Fibroblast of pulmonary artery (primary cell): ENCODE data around the gene SOCS1.
"Not testable (repeated sequence)": the region's sequence is repeated elsewhere in the genome, so short reads cannot be mapped to it uniquely, and the experiment has no call there.

Experiments
- DNase-seq: peaks from one replicate; pipeline ENCODE4 v3.0.0-alpha.2; 2010; ENCODE audit warnings: low read depth
- H3K4me3 ChIP-seq: replicated peaks from 2 replicates; pipeline ENCODE4 v1.5.1; 2011; ENCODE audit warnings: low read depth, mild to moderate bottlenecking, control low read depth, low read length, moderate library complexity
- TF ChIP-seq, protein P1 (sequence below): IDR thresholded peaks from 2 replicates; pipeline ENCODE4 v1.5.1; 2011; ENCODE audit warnings: mild to moderate bottlenecking, control low read depth, low read length, inconsistent platforms; ENCODE audit errors: missing control alignments

Gene SOCS1

DNA sequence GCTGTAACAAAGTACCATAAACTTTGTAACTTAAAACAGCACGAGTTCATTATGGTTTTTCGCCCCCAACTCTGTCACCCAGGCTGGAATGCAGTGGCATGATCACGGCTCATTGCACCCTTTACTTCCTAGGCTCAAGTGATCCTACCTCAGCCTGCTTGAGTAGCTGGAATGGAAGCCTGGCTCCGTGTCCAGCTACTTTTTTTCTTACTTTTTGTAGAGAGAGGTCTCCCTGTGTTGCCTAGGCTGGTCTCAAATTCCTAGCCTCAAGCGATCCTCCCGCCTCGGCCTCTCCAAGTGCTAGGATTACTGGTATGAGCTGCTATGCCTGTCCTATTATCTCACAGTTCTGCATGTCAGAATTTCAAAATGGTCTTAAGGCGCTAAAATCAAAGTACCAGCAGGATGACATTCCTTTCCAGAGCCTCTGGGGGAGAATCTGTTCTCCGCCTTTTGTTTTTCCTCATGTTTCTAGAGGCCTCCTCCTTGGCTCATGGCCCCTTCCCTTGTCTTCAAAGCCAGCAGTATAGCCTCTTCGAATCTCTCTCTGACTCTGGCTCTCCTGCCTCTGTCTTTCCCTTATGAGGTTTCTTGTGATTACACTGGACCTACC is 35.2 kb upstream of the SOCS1 start:
- DNase-seq, result no peak
- TF ChIP-seq, protein P1, sequence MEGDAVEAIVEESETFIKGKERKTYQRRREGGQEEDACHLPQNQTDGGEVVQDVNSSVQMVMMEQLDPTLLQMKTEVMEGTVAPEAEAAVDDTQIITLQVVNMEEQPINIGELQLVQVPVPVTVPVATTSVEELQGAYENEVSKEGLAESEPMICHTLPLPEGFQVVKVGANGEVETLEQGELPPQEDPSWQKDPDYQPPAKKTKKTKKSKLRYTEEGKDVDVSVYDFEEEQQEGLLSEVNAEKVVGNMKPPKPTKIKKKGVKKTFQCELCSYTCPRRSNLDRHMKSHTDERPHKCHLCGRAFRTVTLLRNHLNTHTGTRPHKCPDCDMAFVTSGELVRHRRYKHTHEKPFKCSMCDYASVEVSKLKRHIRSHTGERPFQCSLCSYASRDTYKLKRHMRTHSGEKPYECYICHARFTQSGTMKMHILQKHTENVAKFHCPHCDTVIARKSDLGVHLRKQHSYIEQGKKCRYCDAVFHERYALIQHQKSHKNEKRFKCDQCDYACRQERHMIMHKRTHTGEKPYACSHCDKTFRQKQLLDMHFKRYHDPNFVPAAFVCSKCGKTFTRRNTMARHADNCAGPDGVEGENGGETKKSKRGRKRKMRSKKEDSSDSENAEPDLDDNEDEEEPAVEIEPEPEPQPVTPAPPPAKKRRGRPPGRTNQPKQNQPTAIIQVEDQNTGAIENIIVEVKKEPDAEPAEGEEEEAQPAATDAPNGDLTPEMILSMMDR, result no peak
- H3K4me3 ChIP-seq, result no peak overlapping the region

DNA sequence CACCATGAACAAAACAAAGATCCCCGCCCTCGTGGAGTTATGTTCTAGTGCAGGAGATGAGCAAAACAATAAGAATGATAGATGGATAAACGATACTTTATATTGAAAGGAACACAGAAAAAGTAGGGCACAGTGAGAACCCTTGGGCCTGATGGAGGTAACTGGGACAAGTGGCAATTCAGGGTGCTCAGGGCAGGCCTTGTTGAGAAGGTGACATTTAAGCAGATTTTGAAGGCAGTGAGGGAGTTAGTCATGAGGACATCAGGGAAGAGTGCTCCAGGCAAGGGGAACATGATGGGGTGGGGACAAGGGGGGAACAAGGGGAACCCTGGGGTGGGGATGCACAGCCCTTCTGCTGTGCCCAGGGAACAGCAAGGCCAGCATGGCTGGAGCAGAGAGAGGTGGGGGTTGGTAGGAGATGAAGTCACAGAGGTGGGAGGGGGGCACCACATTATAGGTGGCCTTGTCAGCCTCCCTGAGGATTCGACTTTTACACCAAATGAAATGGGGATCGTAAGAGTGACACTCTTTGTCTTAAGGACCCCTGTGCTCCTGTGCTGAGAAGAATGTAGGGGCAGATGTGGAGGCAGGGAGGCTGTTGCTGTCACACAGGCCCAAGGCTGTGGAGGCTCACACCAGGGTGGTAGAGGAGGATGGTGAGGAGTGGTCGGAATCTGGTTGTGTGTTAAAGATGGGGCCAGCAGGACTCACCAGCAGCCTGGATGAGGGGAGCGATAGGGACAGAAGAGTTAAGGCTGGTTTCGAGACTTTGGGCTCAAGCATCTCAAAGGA is 34.3 kb upstream of the SOCS1 start:
- no peak overlapping the region for H3K4me3 ChIP-seq
- no peak for DNase-seq
- TF ChIP-seq, protein P1, result no peak

DNA sequence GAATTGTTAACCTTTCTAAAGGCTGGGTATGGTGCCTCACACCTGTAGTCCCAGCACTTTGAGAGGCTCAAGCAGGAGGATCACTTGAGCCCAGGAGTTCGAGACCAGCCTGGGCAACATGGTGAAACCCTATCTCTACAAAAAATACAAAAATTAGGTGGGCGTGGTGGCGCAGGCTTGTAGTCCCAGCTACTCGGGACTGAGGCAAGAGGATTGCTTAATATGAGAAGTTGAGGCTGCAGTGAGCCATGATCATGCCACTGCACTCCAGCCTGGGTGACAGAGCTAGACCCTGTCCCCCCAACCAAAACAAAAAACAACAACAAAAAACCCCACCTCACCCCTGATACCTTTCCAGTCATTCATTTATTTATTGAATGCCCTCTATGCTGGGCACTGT is 33.7 kb upstream of the SOCS1 start:
- not testable (repeated sequence) for DNase-seq, H3K4me3 ChIP-seq

DNA sequence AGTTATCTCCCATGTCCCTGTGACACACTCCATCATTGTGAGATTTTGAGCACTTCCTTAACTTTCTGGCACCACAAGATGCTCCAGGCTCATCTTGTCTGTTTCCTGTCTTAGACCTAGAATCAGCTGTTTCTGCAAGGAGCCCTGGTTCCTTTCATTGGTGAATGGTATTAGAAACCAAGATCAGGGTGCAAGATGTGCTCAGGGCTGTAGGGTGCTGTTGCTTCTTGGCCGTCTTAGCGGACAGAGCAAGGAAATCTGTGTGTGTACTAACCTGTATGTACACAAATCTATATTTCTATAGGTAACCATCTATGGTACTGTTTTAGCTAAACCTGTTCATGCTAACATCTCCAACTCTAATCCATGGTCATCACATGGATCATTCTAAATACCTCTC is 33.2 kb upstream of the SOCS1 start:
- TF ChIP-seq, protein P1, result no peak
- H3K4me3 ChIP-seq, result no peak overlapping the region
- no peak for DNase-seq

DNA sequence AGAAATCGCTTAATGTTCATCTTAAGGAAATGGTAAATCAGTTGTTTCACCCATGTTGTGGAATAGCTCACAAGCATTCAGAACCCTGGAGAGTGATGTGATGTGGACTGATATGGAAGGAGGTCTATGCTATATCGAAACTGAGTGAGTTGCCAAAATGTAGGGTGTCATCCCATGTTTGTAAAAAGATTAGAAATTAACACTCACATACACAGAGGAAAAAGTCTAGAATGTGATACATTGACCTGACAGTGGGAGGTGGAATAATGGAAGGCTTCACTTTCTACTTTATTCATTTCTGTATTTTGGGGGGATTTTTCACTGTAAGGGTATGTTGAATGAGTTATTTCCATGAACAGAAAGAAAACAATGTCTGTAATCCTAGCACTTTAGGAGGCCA is 29.8 kb upstream of the SOCS1 start:
- no peak for DNase-seq
- TF ChIP-seq, protein P1, result no peak
- no peak overlapping the region for H3K4me3 ChIP-seq

DNA sequence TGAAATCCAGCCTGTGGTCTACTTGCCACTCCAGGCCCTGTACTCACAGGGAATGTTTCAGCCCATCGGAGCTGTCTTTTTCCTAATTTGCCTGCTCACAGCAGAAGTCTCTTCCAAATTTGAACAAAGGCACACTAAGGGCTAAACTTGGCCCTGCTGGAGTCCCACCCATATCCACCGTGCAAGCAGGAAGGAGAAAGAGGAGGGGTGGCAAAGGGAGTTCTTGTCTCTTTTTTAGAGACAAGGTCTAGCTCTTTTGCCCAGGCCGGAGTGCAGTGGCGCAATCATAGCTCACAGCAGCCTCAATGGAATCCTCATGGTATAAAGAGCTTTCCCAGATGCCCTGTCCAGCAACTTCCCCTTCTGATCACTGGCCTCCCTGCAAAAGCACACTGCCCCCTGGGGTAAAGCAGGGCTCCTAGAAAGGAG is 27.8 kb upstream of the SOCS1 start:
- TF ChIP-seq, protein P1, result peak; percentile 25
- no peak overlapping the region for H3K4me3 ChIP-seq
- peak; percentile 45 for DNase-seq

DNA sequence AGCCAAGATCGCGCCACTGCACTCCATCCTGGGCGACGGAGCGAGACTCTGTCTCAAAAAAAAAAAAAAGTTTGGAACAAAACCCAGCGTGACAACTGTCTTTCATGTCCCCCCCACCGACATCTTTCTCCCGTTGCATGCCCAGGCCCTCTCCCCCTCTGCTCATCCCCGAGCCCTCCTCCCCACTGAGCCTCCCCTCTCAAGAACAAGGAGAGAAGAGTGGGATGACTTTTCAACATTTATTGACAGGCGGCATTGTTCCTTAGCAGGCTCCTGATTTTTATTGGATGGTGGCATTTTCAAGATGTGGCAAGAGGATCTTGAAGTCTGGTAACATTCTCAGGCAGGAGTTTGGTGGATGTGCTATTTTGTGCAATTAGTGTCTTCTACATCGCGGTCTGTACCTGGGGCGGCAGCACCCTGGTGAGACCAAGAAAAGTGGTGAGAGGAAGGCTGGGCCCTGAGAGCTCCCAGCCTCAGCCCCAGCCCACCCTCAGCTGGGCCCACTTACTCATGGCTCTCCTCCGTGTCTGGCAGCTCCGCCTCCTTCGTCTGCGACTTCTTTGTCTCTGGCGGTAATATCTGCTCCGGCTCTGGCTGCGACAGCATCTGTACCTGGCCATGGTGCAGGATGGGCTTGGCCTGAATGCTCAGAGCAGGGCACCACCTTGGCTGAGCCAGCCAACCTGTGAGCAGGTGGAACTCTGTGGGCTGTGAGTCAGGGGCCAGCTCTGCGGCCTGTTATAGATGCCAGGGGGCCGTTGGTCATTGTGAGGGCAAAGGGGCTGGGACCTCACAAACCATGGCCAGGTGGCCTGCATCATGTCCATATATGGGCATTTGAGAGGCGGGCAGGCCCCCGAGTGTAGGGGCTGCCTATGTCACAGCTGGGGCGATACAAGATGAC is 24.9 kb upstream of the SOCS1 start, which contains the start of gene PRM1:
Gene PRM1 (minus strand): TSS at position 715 of the 907 bp plus-strand sequence. CDS start 92 bp downstream, at position 623.
- TF ChIP-seq, protein P1, result no peak
- DNase-seq, result no peak
- no peak within 1 kb of the TSS for H3K4me3 ChIP-seq
